HEK293 (cell line): ENCODE measurements around the gene MKX.

Source experiments
- CTCF ChIA-PET: fragments of 350-600 bp; formaldehyde crosslinking; extraction: SDS; loops from one replicate; lab custom pipeline; 2021; ENCODE audit warnings: antibody characterized with exemption; lab: Yijun Ruan, JAX
- POLR2A ChIA-PET: fragments of 300-600 bp; formaldehyde crosslinking; extraction: SDS; loops from one replicate; lab custom pipeline; 2020; ENCODE audit warnings: antibody characterized with exemption, inconsistent platforms; lab: Yijun Ruan, JAX
- H3K27ac ChIP-seq: fragments of 200-500 bp; sonication (Bioruptor generic); 2 replicates; pipeline ENCODE4 v1.5.1; 2014; ENCODE audit warnings: low read depth, low read length, control low read depth, inconsistent platforms; ENCODE audit errors: extremely low read depth
- H3K36me3 ChIP-seq, 2 experiments: fragments of 200-500 bp in 1 of 2; sonication (Bioruptor generic) in 1 of 2; 1 replicate in 1 of 2; 2 replicates in 1 of 2; pipeline ENCODE4 v1.5.1; 2014 to 2017; ENCODE audit warnings: inconsistent platforms in 2 of 2, low read length in 2 of 2; ENCODE audit not compliant: control insufficient read depth in 2 of 2, insufficient read depth in 1 of 2
- H3K4me1 ChIP-seq: fragments of 200-500 bp; sonication (Bioruptor generic); 2 replicates; pipeline ENCODE4 v1.5.1; 2014; ENCODE audit warnings: mild to moderate bottlenecking, low read length, inconsistent platforms; ENCODE audit not compliant: control insufficient read depth, insufficient read depth
- H3K4me3 ChIP-seq: 2 replicates; pipeline ENCODE4 v1.5.1; 2011; ENCODE audit warnings: low read depth, mild to moderate bottlenecking, control low read depth, low read length, moderate library complexity
- H3K9me3 ChIP-seq: fragments of 200-500 bp; sonication (Bioruptor generic); 2 replicates; pipeline ENCODE4 v1.5.1; 2014; ENCODE audit warnings: low read depth, low read length, inconsistent platforms; ENCODE audit not compliant: control insufficient read depth, insufficient read depth
- GLI4 ChIP-seq: fragments of 450-650 bp; formaldehyde crosslinking; IDR thresholded peaks from 2 replicates; pipeline ENCODE4 v1.5.1; 2016; ENCODE audit warnings: missing biosample characterization, missing genetic modification characterization
- PRDM10 ChIP-seq: fragments of 450-650 bp; formaldehyde crosslinking; IDR thresholded peaks from 2 replicates; pipeline ENCODE4 v1.5.1; 2016; ENCODE audit warnings: missing biosample characterization, missing genetic modification characterization
- RBAK ChIP-seq: fragments of 450-650 bp; formaldehyde crosslinking; IDR thresholded peaks from 2 replicates; pipeline ENCODE4 v1.5.1; 2016; ENCODE audit warnings: missing biosample characterization, missing genetic modification characterization
- ZBTB7A ChIP-seq: fragments of 450-650 bp; formaldehyde crosslinking; IDR thresholded peaks from 2 replicates; pipeline ENCODE4 v1.5.1; 2016; ENCODE audit warnings: low read depth, missing biosample characterization, missing genetic modification characterization
- ZEB2 ChIP-seq: fragments of 450-650 bp; formaldehyde crosslinking; IDR thresholded peaks from 2 replicates; pipeline ENCODE4 v1.5.1; 2016; ENCODE audit warnings: missing biosample characterization, missing genetic modification characterization
- ZNF10 ChIP-seq: fragments of 450-650 bp; formaldehyde crosslinking; IDR thresholded peaks from 2 replicates; pipeline ENCODE4 v1.5.1; 2017; ENCODE audit warnings: missing biosample characterization, missing genetic modification characterization
- ZNF121 ChIP-seq: fragments of 450-650 bp; formaldehyde crosslinking; IDR thresholded peaks from 2 replicates; pipeline ENCODE4 v1.5.1; 2016; ENCODE audit warnings: missing biosample characterization, missing genetic modification characterization
- ZNF132 ChIP-seq: fragments of 450-650 bp; formaldehyde crosslinking; IDR thresholded peaks from 2 replicates; pipeline ENCODE4 v1.5.1; 2017; ENCODE audit warnings: missing biosample characterization, missing genetic modification characterization, borderline replicate concordance
- ZNF138 ChIP-seq: fragments of 450-650 bp; formaldehyde crosslinking; IDR thresholded peaks from 2 replicates; pipeline ENCODE4 v1.5.1; 2016; ENCODE audit warnings: missing biosample characterization, missing genetic modification characterization, borderline replicate concordance
- ZNF157 ChIP-seq: fragments of 450-650 bp; formaldehyde crosslinking; IDR thresholded peaks from 2 replicates; pipeline ENCODE4 v1.5.1; 2016; ENCODE audit warnings: missing biosample characterization, missing genetic modification characterization
- ZNF16 ChIP-seq: fragments of 450-650 bp; formaldehyde crosslinking; IDR thresholded peaks from 2 replicates; pipeline ENCODE4 v1.5.1; 2016; ENCODE audit warnings: low read depth, missing biosample characterization, missing genetic modification characterization
- ZNF266 ChIP-seq: fragments of 450-650 bp; formaldehyde crosslinking; IDR thresholded peaks from 2 replicates; pipeline ENCODE4 v1.5.1; 2016; ENCODE audit warnings: missing biosample characterization, missing genetic modification characterization, low read depth
- ZNF311 ChIP-seq: fragments of 450-650 bp; formaldehyde crosslinking; IDR thresholded peaks from 2 replicates; pipeline ENCODE4 v1.5.1; 2017; ENCODE audit warnings: missing biosample characterization, missing genetic modification characterization, borderline replicate concordance
- ZNF350 ChIP-seq: fragments of 450-650 bp; formaldehyde crosslinking; IDR thresholded peaks from 2 replicates; pipeline ENCODE4 v1.5.0; 2017; ENCODE audit warnings: missing biosample characterization, mild to moderate bottlenecking, missing genetic modification characterization
- ZNF394 ChIP-seq: fragments of 450-650 bp; formaldehyde crosslinking; IDR thresholded peaks from 2 replicates; pipeline ENCODE4 v1.5.1; 2016; ENCODE audit warnings: missing biosample characterization, missing genetic modification characterization, mild to moderate bottlenecking, moderate library complexity, borderline replicate concordance
- ZNF555 ChIP-seq: fragments of 450-650 bp; formaldehyde crosslinking; conservative IDR thresholded peaks from 2 replicates; pipeline ENCODE4 v1.5.1; 2017; ENCODE audit warnings: missing biosample characterization, mild to moderate bottlenecking, missing genetic modification characterization, inconsistent platforms
- ZNF621 ChIP-seq: fragments of 450-650 bp; formaldehyde crosslinking; IDR thresholded peaks from 2 replicates; pipeline ENCODE4 v1.5.1; 2017; ENCODE audit warnings: missing biosample characterization, missing genetic modification characterization
- ZNF701 ChIP-seq: fragments of 450-650 bp; formaldehyde crosslinking; IDR thresholded peaks from 2 replicates; pipeline ENCODE4 v1.5.1; 2016; ENCODE audit warnings: missing biosample characterization, missing genetic modification characterization
- TF ChIP-seq, protein P1 (sequence below): fragments of 450-650 bp; formaldehyde crosslinking; IDR thresholded peaks from 2 replicates; pipeline ENCODE4 v1.5.1; 2016; ENCODE audit warnings: missing biosample characterization, missing genetic modification characterization
- TF ChIP-seq, protein P2 (sequence below): IDR thresholded peaks from 2 replicates; pipeline ENCODE4 v1.6.1; 2011; ENCODE audit warnings: mild to moderate bottlenecking, low read depth, low read length, borderline replicate concordance
- TF ChIP-seq, protein P3 (sequence below): fragments of 450-650 bp; formaldehyde crosslinking; IDR thresholded peaks from 2 replicates; pipeline ENCODE4 v1.5.1; 2016; ENCODE audit warnings: missing biosample characterization, missing genetic modification characterization
- TF ChIP-seq, protein P4 (sequence below): fragments of 450-650 bp; formaldehyde crosslinking; IDR thresholded peaks from 2 replicates; pipeline ENCODE4 v1.5.1; 2016; ENCODE audit warnings: missing biosample characterization, missing genetic modification characterization

The MKX gene

GRCh38 chr10:27695706-27696105 lies 49.9 kb downstream of the MKX start:
- POLR2A ChIA-PET = no interaction called here
- Histone ChIP-seq H3K4me3 (no peak overlapping the region), H3K27ac (no peak overlapping the region), H3K9me3 (no peaks in the 10 kb centered on the region), H3K36me3 (no peaks in the 10 kb centered on the region), H3K4me1 (no peaks in the 10 kb centered on the region)
- CTCF ChIA-PET = interaction anchor here (0.6 to 0.9 kb wide), 2 partner anchors 46 to 49 kb away, joined by 3 to 5 read pairs; no protein-coding TSS in a partner anchor
- TF ChIP-seq, protein P1, sequence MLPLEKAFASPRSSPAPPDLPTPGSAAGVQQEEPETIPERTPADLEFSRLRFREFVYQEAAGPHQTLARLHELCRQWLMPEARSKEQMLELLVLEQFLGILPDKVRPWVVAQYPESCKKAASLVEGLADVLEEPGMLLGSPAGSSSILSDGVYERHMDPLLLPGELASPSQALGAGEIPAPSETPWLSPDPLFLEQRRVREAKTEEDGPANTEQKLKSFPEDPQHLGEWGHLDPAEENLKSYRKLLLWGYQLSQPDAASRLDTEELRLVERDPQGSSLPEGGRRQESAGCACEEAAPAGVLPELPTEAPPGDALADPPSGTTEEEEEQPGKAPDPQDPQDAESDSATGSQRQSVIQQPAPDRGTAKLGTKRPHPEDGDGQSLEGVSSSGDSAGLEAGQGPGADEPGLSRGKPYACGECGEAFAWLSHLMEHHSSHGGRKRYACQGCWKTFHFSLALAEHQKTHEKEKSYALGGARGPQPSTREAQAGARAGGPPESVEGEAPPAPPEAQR = no peak
- TF ChIP-seq ZNF138 (tag by site-specific recombination) = no peak
- TF ChIP-seq ZNF132 (tag by site-specific recombination) = no peak
- no peak for TF ChIP-seq ZNF350 (tag by site-specific recombination)
- TF ChIP-seq, protein P2, sequence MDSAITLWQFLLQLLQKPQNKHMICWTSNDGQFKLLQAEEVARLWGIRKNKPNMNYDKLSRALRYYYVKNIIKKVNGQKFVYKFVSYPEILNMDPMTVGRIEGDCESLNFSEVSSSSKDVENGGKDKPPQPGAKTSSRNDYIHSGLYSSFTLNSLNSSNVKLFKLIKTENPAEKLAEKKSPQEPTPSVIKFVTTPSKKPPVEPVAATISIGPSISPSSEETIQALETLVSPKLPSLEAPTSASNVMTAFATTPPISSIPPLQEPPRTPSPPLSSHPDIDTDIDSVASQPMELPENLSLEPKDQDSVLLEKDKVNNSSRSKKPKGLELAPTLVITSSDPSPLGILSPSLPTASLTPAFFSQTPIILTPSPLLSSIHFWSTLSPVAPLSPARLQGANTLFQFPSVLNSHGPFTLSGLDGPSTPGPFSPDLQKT = no peak
- TF ChIP-seq, protein P3, sequence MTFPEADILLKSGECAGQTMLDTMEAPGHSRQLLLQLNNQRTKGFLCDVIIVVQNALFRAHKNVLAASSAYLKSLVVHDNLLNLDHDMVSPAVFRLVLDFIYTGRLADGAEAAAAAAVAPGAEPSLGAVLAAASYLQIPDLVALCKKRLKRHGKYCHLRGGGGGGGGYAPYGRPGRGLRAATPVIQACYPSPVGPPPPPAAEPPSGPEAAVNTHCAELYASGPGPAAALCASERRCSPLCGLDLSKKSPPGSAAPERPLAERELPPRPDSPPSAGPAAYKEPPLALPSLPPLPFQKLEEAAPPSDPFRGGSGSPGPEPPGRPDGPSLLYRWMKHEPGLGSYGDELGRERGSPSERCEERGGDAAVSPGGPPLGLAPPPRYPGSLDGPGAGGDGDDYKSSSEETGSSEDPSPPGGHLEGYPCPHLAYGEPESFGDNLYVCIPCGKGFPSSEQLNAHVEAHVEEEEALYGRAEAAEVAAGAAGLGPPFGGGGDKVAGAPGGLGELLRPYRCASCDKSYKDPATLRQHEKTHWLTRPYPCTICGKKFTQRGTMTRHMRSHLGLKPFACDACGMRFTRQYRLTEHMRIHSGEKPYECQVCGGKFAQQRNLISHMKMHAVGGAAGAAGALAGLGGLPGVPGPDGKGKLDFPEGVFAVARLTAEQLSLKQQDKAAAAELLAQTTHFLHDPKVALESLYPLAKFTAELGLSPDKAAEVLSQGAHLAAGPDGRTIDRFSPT (tag by site-specific recombination) = no peak

DNA sequence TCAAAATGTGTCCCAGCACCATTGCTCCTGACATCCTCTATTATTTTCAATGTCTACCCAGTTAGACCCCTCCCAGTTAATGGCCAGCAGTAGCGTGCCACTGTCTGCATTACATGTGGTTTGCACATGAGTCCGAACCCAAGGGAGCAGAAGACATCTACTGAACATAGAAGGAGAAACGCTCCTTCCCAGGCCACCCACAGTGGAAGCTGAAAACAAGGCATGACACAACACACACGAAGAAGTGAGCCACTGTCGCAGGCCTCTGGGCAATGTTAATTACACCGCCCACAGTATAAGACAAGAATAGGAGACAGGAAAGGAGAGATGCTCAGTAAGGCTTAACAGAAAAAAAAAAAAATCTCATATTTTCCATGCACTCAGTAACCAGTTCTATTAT lies 50.5 kb downstream of the MKX start:
- H3K9me3 ChIP-seq = no peaks in the 10 kb centered on the region
- TF ChIP-seq, protein P4, sequence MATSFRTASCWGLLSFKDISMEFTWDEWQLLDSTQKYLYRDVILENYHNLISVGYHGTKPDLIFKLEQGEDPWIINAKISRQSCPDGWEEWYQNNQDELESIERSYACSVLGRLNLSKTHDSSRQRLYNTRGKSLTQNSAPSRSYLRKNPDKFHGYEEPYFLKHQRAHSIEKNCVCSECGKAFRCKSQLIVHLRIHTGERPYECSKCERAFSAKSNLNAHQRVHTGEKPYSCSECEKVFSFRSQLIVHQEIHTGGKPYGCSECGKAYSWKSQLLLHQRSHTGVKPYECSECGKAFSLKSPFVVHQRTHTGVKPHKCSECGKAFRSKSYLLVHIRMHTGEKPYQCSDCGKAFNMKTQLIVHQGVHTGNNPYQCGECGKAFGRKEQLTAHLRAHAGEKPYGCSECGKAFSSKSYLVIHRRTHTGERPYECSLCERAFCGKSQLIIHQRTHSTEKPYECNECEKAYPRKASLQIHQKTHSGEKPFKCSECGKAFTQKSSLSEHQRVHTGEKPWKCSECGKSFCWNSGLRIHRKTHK (tag by site-specific recombination) = no peak
- TF ChIP-seq ZNF555 (tag by site-specific recombination) (no peak), ZNF157 (tag by site-specific recombination) (no peak), ZNF266 (tag by site-specific recombination) (no peak)
- TF ChIP-seq, all 188 proteins: peak for 0
- ChIA-PET CTCF (interaction anchor here (0.9 kb wide), 1 partner anchor 47 kb away, joined by 3 read pairs; no protein-coding TSS in a partner anchor), POLR2A (no interaction called here)
- no peak overlapping the region for H3K4me3 ChIP-seq
- H3K4me1 ChIP-seq = no peaks in the 10 kb centered on the region
- H3K27ac ChIP-seq = no peak overlapping the region
- H3K36me3 ChIP-seq = no peaks in the 10 kb centered on the region

DNA sequence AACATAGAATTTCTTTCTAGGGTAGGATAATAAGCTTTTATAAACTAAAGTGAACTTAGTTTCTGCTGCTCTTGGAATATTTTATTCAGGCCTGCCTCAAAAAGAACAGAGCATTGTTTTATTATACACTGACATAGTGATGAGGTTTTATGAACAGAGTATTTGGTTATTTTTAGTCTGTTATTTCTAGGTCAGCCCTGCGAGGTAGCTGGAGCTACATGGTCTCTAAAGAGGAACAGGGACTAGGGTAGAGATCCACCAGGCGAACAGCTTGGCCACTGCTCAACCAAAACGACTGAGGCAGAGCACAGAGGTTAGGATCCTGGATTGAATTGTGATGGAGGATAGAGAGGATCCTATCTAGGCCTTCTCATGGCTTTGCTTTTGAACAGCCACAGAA lies 53.0 kb downstream of the MKX start:
- Histone ChIP-seq H3K27ac (no peak overlapping the region), H3K4me1 (no peaks in the 10 kb centered on the region), H3K9me3 (no peaks in the 10 kb centered on the region), H3K4me3 (no peak overlapping the region), H3K36me3 (no peaks in the 10 kb centered on the region)
- POLR2A ChIA-PET = no interaction called here
- CTCF ChIA-PET = interaction anchor here (0.6 kb wide), 1 partner anchor 245 kb away, joined by 3 read pairs; no protein-coding TSS in a partner anchor
- TF ChIP-seq ZNF121 (tag by site-specific recombination) = no peak
- TF ChIP-seq GLI4 (tag by site-specific recombination) = no peak
- no peak for TF ChIP-seq ZEB2 (tag by site-specific recombination)
- TF ChIP-seq ZNF10 = no peak
- no peak for TF ChIP-seq ZBTB7A (tag by site-specific recombination)
- no peak for TF ChIP-seq ZNF701 (tag by site-specific recombination)
- TF ChIP-seq ZNF621 (tag by site-specific recombination) = no peak
- TF ChIP-seq ZNF311 (tag by site-specific recombination) = no peak
- TF ChIP-seq ZNF394 (tag by site-specific recombination) = no peak
- TF ChIP-seq ZNF16 (tag by site-specific recombination) = no peak
- no peak for TF ChIP-seq RBAK (tag by site-specific recombination)
- no peak for TF ChIP-seq PRDM10
